Measurements from ENCODE around the gene CCNQ.

Gene CCNQ

GRCh38 chrX:153539979-153540358 is 59.0 kb downstream of the CCNQ start:
- TF ChIP-seq, protein P1, sequence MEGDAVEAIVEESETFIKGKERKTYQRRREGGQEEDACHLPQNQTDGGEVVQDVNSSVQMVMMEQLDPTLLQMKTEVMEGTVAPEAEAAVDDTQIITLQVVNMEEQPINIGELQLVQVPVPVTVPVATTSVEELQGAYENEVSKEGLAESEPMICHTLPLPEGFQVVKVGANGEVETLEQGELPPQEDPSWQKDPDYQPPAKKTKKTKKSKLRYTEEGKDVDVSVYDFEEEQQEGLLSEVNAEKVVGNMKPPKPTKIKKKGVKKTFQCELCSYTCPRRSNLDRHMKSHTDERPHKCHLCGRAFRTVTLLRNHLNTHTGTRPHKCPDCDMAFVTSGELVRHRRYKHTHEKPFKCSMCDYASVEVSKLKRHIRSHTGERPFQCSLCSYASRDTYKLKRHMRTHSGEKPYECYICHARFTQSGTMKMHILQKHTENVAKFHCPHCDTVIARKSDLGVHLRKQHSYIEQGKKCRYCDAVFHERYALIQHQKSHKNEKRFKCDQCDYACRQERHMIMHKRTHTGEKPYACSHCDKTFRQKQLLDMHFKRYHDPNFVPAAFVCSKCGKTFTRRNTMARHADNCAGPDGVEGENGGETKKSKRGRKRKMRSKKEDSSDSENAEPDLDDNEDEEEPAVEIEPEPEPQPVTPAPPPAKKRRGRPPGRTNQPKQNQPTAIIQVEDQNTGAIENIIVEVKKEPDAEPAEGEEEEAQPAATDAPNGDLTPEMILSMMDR (IDR thresholded peaks at IDR 0.05), result no peak
- no peak for DNase-seq (ENCODE audit: low spot score)
- Histone ChIP-seq H3K4me3 (no peak overlapping the region), H3K27ac (no peak overlapping the region)

DNA sequence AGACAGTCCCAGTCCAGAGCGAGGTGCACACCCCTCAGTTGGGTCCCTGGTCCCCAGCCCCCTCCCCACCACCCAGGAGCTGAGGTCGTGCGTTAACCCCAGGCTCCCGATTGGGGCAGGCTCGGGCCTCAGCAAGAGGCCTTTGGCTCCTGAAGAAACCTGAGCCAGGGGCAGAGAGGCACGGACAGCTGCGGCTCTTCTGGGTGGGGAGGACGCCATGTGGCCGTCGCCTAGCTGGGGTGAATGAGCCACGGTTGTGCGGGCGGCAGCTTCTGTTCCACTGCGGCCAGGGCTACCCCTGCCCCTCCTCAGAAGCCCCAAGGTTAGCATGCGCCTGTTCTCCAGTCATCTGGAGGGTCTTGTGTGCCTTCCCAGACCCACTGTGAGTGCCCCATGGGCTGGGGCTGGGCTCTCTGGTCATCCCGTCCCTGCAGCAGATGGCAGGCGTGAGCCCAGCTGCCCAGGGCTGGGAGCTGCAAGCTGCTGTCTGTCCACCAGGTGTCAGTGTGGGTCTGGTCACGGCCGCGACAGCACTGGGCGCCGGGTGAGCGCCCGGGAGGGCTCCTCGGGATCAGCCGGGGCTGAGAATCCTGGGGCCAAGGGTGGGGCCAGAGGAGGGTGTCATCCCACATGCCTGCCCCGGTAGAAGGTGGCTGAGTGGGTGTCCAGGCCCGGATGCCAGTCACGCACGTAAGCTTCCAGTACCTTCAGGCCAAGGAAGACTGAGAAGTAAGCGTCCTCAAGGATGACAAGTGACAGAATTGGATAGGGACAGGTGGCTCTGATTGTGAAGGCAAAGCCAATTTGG is 59.6 kb downstream of the CCNQ start:
- TF ChIP-seq, protein P1 (IDR thresholded peaks at IDR 0.05), result peak; percentile 81
- Histone ChIP-seq H3K27ac (no peak overlapping the region), H3K4me3 (no peak overlapping the region)
- peak; percentile 79 for DNase-seq (ENCODE audit: low spot score)

DNA sequence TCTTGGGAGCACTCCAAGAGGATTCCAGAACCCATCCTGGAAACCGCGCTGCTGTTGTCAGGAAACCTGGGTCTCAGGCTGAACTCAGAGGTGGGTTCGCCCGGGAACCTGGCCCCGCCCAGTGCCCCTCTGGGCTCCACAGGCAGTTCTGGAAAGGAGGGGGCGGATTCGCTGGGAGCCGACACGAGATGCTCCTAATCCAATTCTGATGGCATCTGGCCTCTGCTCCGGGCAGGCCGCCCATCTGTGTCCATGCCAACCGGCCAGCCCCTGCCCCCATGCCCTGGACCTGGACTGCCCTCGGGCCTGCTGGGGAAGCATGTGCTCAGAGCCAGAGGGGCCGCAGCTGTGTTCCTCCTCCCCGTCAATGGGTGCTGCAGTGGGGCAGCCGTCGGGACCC is 60.5 kb downstream of the CCNQ start:
- TF ChIP-seq, protein P1 (IDR thresholded peaks at IDR 0.05), result no peak
- DNase-seq (ENCODE audit: low spot score), result no peak
- Histone ChIP-seq H3K27ac (no peak overlapping the region), H3K4me3 (no peak overlapping the region)

Measured in coronary artery (tissue), 2 donors.